ENCODE measurements around the gene ANKS3. TPM values are rescaled to one million over a fixed set of nuclear protein-coding genes. Genes with fewer than 3 reads are reported as not detected.

Gene ANKS3
- total and polyA plus RNA-seq, 4 donors, result 12.6 to 26.3 (median 24.4) TPM

DNA sequence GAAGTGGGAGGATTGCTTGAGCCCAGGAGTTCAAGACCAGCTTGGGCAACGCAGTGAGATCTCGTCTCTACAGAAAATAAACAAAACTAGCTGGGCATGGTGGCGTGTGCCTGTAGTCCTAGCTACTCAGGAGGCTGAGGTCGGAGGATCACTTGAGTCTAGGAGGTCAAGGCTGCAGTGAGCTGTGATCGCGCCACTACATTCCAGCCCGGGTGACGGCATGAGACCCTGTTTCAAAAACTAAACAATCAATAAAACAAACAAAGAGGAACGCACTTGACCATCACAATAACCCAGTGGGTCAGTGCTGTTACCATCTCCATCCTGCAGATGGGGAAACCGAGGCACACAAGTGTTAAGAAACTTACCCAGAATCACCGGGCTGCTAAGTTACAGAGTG, 19.2 kb upstream of the ANKS3 start:
- no peak overlapping the region for H3K4me3 ChIP-seq
- peaks cover 0 to 3% (median 2%) of the 10 kb centered on the region in 4 donors for H3K9me3 ChIP-seq (ENCODE audit: control insufficient read depth in 4 of 4, insufficient read depth in 3 of 4, low read length in 3 of 4)
- no peak for DNase-seq
- no peak overlapping the region for H3K27ac ChIP-seq (ENCODE audit: low read depth in 1 of 2, low read length in 1 of 2)
- H3K9ac ChIP-seq (ENCODE audit: insufficient read depth in 1 of 2, low read length in 2 of 2), result no peak overlapping the region
- peaks cover 17 to 50% (median 29%) of the 10 kb centered on the region in 4 donors for H3K36me3 ChIP-seq (ENCODE audit: control insufficient read depth in 4 of 4, insufficient read depth in 4 of 4, low read length in 4 of 4)
- no peaks in the 10 kb centered on the region for H3K4me1 ChIP-seq (ENCODE audit: control insufficient read depth in 5 of 5, insufficient read depth in 5 of 5, low read length in 5 of 5)
- TF ChIP-seq, protein P1, sequence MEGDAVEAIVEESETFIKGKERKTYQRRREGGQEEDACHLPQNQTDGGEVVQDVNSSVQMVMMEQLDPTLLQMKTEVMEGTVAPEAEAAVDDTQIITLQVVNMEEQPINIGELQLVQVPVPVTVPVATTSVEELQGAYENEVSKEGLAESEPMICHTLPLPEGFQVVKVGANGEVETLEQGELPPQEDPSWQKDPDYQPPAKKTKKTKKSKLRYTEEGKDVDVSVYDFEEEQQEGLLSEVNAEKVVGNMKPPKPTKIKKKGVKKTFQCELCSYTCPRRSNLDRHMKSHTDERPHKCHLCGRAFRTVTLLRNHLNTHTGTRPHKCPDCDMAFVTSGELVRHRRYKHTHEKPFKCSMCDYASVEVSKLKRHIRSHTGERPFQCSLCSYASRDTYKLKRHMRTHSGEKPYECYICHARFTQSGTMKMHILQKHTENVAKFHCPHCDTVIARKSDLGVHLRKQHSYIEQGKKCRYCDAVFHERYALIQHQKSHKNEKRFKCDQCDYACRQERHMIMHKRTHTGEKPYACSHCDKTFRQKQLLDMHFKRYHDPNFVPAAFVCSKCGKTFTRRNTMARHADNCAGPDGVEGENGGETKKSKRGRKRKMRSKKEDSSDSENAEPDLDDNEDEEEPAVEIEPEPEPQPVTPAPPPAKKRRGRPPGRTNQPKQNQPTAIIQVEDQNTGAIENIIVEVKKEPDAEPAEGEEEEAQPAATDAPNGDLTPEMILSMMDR (IDR thresholded peaks at IDR 0.05; ENCODE audit: control extremely low read depth, extremely low read depth), result no peak
- no peak for ATAC-seq (ENCODE audit: insufficient read depth, low FRiP score)
- H3K27me3 ChIP-seq (ENCODE audit: control insufficient read depth in 3 of 3, insufficient read depth in 3 of 3, low read length in 2 of 3), result no peaks in the 10 kb centered on the region
- 93 to 98% methylated on average over 11 of the region's 11 CpGs for WGBS, 2 donors

DNA sequence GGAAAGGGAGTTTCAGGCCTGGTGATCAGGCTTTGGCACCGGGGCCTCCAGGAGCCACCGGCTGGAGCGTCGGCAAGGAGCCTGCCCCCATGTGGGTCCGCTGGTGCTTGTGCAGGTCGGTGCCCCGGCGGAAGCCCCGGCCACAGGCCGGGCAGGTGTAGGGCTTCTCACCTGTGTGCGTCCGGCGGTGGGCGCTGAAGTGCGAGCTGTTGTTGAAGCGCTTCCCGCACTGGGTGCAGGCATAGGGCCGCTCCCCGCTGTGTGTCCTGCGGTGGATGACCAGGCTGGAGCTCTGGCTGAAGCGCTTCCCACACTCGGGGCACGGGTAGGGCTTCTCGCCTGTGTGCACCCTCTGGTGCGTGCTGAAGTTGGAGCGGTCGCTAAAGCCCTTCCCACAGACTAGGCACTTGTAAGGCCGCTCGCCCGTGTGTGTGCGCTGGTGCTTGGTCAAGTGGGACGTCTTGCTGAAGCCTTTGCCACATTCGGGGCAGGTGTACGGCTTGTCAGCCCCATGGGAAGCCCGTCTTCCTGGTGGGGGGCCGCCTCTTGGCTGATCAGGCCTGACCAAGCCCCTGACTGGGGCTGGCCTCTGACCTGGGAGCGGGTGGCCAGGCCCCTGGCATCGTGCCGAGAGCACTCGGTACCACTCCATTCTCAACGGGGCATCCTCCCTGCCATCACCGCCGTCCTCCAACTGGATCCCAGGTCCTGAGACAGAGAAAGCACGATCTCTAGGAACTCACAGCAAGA, 18.5 kb upstream of the ANKS3 start:
- no peak for DNase-seq

DNA sequence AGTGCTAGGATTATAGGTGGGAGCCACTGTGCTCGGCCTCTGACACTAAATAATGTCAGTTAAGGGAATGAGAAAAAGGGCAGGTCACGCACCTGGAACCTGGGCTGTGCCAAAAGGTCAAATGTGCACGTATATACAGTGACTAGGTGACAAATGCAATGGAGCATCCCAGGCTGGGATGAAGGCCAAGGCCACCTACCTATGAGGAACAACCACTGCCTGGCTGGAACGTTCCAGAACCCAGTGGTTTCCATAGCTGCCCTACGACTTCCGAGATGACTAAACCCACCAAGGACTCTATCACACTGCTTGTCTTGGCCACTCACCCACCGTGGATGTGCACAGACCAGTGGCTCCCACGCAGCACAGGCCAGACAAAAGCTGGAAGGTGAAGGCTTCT, 16.8 kb upstream of the ANKS3 start:
- Histone ChIP-seq H3K27me3 (ENCODE audit: control insufficient read depth in 3 of 3, insufficient read depth in 3 of 3, low read length in 2 of 3) (no peaks in the 10 kb centered on the region), H3K4me3 (no peak overlapping the region), H3K27ac (ENCODE audit: low read depth in 1 of 2, low read length in 1 of 2) (no peak overlapping the region), H3K9me3 (ENCODE audit: control insufficient read depth in 4 of 4, insufficient read depth in 3 of 4, low read length in 3 of 4) (peaks cover 0 to 3% (median 1%) of the 10 kb centered on the region in 4 donors), H3K9ac (ENCODE audit: insufficient read depth in 1 of 2, low read length in 2 of 2) (no peak overlapping the region), H3K4me1 (ENCODE audit: control insufficient read depth in 5 of 5, insufficient read depth in 5 of 5, low read length in 5 of 5) (peaks cover 0 to 12% (median 0%) of the 10 kb centered on the region in 5 donors), H3K36me3 (ENCODE audit: control insufficient read depth in 4 of 4, insufficient read depth in 4 of 4, low read length in 4 of 4) (peaks cover 16 to 42% (median 27%) of the 10 kb centered on the region in 4 donors)
- 93 to 94% methylated on average over 8 of the region's 8 CpGs for WGBS, 2 donors
- TF ChIP-seq, protein P1 (IDR thresholded peaks at IDR 0.05; ENCODE audit: control extremely low read depth, extremely low read depth), result no peak
- DNase-seq (no peak), ATAC-seq (ENCODE audit: insufficient read depth, low FRiP score) (no peak)

More for the DNA sequence above, 18.5 kb upstream of the ANKS3 start:
- TF ChIP-seq, protein P1 (IDR thresholded peaks at IDR 0.05; ENCODE audit: control extremely low read depth, extremely low read depth), result no peak
- Histone ChIP-seq H3K27me3 (ENCODE audit: control insufficient read depth in 3 of 3, insufficient read depth in 3 of 3, low read length in 2 of 3) (no peaks in the 10 kb centered on the region), H3K9me3 (ENCODE audit: control insufficient read depth in 4 of 4, insufficient read depth in 3 of 4, low read length in 3 of 4) (peaks cover 0 to 3% (median 2%) of the 10 kb centered on the region in 4 donors), H3K27ac (ENCODE audit: low read depth in 1 of 2, low read length in 1 of 2) (no peak overlapping the region), H3K9ac (ENCODE audit: insufficient read depth in 1 of 2, low read length in 2 of 2) (no peak overlapping the region), H3K4me1 (ENCODE audit: control insufficient read depth in 5 of 5, insufficient read depth in 5 of 5, low read length in 5 of 5) (peaks cover 0 to 1% (median 0%) of the 10 kb centered on the region in 5 donors), H3K36me3 (ENCODE audit: control insufficient read depth in 4 of 4, insufficient read depth in 4 of 4, low read length in 4 of 4) (peaks cover 17 to 47% (median 27%) of the 10 kb centered on the region in 4 donors), H3K4me3 (no peak overlapping the region)
- WGBS, 2 donors, result 95 to 97% methylated on average over 44 of the region's 44 CpGs
- ATAC-seq (ENCODE audit: insufficient read depth, low FRiP score), result no peak

All from lung (tissue), 12 donors.